ENCODE data around the gene CRNN.

The CRNN gene

GRCh38 chr1:152415454-152416227 is 1.6 kb upstream of the CRNN start:
- Histone ChIP-seq H3K4me2 (ENCODE audit: low read length) (no peak overlapping the region), H3K4me1 (ENCODE audit: control insufficient read depth, insufficient read depth, low read length) (no peaks in the 10 kb centered on the region), H3K9ac (ENCODE audit: low read depth, low read length) (no peak overlapping the region), H3K27me3 (ENCODE audit: control insufficient read depth, insufficient read depth, low read length) (peaks cover 19% of the 10 kb centered on the region), H3K4me3 (ENCODE audit: low read length) (no peak overlapping the region), H3K36me3 (ENCODE audit: insufficient read depth, low read length) (no peaks in the 10 kb centered on the region), H3K9me3 (replicated peaks; ENCODE audit: low read length) (no peaks in the 10 kb centered on the region)

GRCh38 chr1:152412756-152413155 is 1.3 kb downstream of the CRNN start:
- Histone ChIP-seq H3K9me3 (replicated peaks; ENCODE audit: low read length) (no peaks in the 10 kb centered on the region), H3K4me2 (ENCODE audit: low read length) (no peak overlapping the region), H3K27me3 (ENCODE audit: control insufficient read depth, insufficient read depth, low read length) (peaks cover 16% of the 10 kb centered on the region), H3K9ac (ENCODE audit: low read depth, low read length) (no peak overlapping the region), H3K4me1 (ENCODE audit: control insufficient read depth, insufficient read depth, low read length) (no peaks in the 10 kb centered on the region), H3K36me3 (ENCODE audit: insufficient read depth, low read length) (no peaks in the 10 kb centered on the region), H3K4me3 (ENCODE audit: low read length) (no peak overlapping the region)

GRCh38 chr1:152411134-152411533 is 2.9 kb downstream of the CRNN start:
- no peaks in the 10 kb centered on the region for H3K36me3 ChIP-seq (ENCODE audit: insufficient read depth, low read length)
- no peak overlapping the region for H3K4me2 ChIP-seq (ENCODE audit: low read length)
- H3K4me3 ChIP-seq (ENCODE audit: low read length), result no peak overlapping the region
- H3K4me1 ChIP-seq (ENCODE audit: control insufficient read depth, insufficient read depth, low read length), result no peaks in the 10 kb centered on the region
- H3K27me3 ChIP-seq (ENCODE audit: control insufficient read depth, insufficient read depth, low read length), result peaks cover 19% of the 10 kb centered on the region
- H3K9ac ChIP-seq (ENCODE audit: low read depth, low read length), result no peak overlapping the region
- H3K9me3 ChIP-seq (replicated peaks; ENCODE audit: low read length), result no peaks in the 10 kb centered on the region

- no peak overlapping the region for H3K4me2 ChIP-seq (ENCODE audit: low read length)
- no peak overlapping the region for H3K4me3 ChIP-seq (ENCODE audit: low read length)
- H3K27me3 ChIP-seq (ENCODE audit: control insufficient read depth, insufficient read depth, low read length), result peaks cover 17% of the 10 kb centered on the region
- H3K4me1 ChIP-seq (ENCODE audit: control insufficient read depth, insufficient read depth, low read length), result no peaks in the 10 kb centered on the region
- no peak overlapping the region for H3K9ac ChIP-seq (ENCODE audit: low read depth, low read length)
- no peaks in the 10 kb centered on the region for H3K36me3 ChIP-seq (ENCODE audit: insufficient read depth, low read length)
- H3K9me3 ChIP-seq (replicated peaks; ENCODE audit: low read length), result no peaks in the 10 kb centered on the region
Measured at GRCh38 chr1:152410599-152410998, 3.5 kb downstream of the CRNN start.

GRCh38 chr1:152410028-152410427 is 4.0 kb downstream of the CRNN start:
- H3K4me1 ChIP-seq (ENCODE audit: control insufficient read depth, insufficient read depth, low read length), result no peaks in the 10 kb centered on the region
- no peaks in the 10 kb centered on the region for H3K9me3 ChIP-seq (replicated peaks; ENCODE audit: low read length)
- H3K9ac ChIP-seq (ENCODE audit: low read depth, low read length), result no peak overlapping the region
- no peaks in the 10 kb centered on the region for H3K36me3 ChIP-seq (ENCODE audit: insufficient read depth, low read length)
- no peak overlapping the region for H3K4me3 ChIP-seq (ENCODE audit: low read length)
- H3K4me2 ChIP-seq (ENCODE audit: low read length), result no peak overlapping the region
- H3K27me3 ChIP-seq (ENCODE audit: control insufficient read depth, insufficient read depth, low read length), result peaks cover 17% of the 10 kb centered on the region

- no peak overlapping the region for H3K9ac ChIP-seq (ENCODE audit: low read depth, low read length)
- no peaks in the 10 kb centered on the region for H3K4me1 ChIP-seq (ENCODE audit: control insufficient read depth, insufficient read depth, low read length)
- H3K9me3 ChIP-seq (replicated peaks; ENCODE audit: low read length), result no peaks in the 10 kb centered on the region
- H3K36me3 ChIP-seq (ENCODE audit: insufficient read depth, low read length), result no peaks in the 10 kb centered on the region
- peaks cover 17% of the 10 kb centered on the region for H3K27me3 ChIP-seq (ENCODE audit: control insufficient read depth, insufficient read depth, low read length)
- H3K4me2 ChIP-seq (ENCODE audit: low read length), result no peak overlapping the region
- H3K4me3 ChIP-seq (ENCODE audit: low read length), result no peak overlapping the region
Measured at GRCh38 chr1:152408664-152409063, 5.4 kb downstream of the CRNN start.

- Histone ChIP-seq H3K4me2 (ENCODE audit: low read length) (no peak overlapping the region), H3K9me3 (replicated peaks; ENCODE audit: low read length) (no peaks in the 10 kb centered on the region), H3K9ac (ENCODE audit: low read depth, low read length) (no peak overlapping the region), H3K27me3 (ENCODE audit: control insufficient read depth, insufficient read depth, low read length) (no peaks in the 10 kb centered on the region), H3K36me3 (ENCODE audit: insufficient read depth, low read length) (no peaks in the 10 kb centered on the region), H3K4me1 (ENCODE audit: control insufficient read depth, insufficient read depth, low read length) (no peaks in the 10 kb centered on the region), H3K4me3 (ENCODE audit: low read length) (no peak overlapping the region)
Measured at GRCh38 chr1:152398812-152399698, 15.0 kb downstream of the CRNN start.

- no peaks in the 10 kb centered on the region for H3K4me1 ChIP-seq (ENCODE audit: control insufficient read depth, insufficient read depth, low read length)
- H3K36me3 ChIP-seq (ENCODE audit: insufficient read depth, low read length), result no peaks in the 10 kb centered on the region
- no peak overlapping the region for H3K9ac ChIP-seq (ENCODE audit: low read depth, low read length)
Measured at GRCh38 chr1:152397474-152397873, 16.6 kb downstream of the CRNN start.

GRCh38 chr1:152394151-152394550 is 19.9 kb downstream of the CRNN start:
- H3K4me3 ChIP-seq (ENCODE audit: low read length), result no peak overlapping the region
- H3K27me3 ChIP-seq (ENCODE audit: control insufficient read depth, insufficient read depth, low read length), result no peaks in the 10 kb centered on the region
- H3K9ac ChIP-seq (ENCODE audit: low read depth, low read length), result no peak overlapping the region
- H3K36me3 ChIP-seq (ENCODE audit: insufficient read depth, low read length), result no peaks in the 10 kb centered on the region
- H3K9me3 ChIP-seq (replicated peaks; ENCODE audit: low read length), result no peaks in the 10 kb centered on the region
- no peak overlapping the region for H3K4me2 ChIP-seq (ENCODE audit: low read length)
- H3K4me1 ChIP-seq (ENCODE audit: control insufficient read depth, insufficient read depth, low read length), result no peaks in the 10 kb centered on the region

More at GRCh38 chr1:152397474-152397873, 16.6 kb downstream of the CRNN start:
- Histone ChIP-seq H3K4me3 (ENCODE audit: low read length) (no peak overlapping the region), H3K4me2 (ENCODE audit: low read length) (no peak overlapping the region), H3K9me3 (replicated peaks; ENCODE audit: low read length) (no peaks in the 10 kb centered on the region), H3K27me3 (ENCODE audit: control insufficient read depth, insufficient read depth, low read length) (no peaks in the 10 kb centered on the region)

- Histone ChIP-seq H3K4me1 (ENCODE audit: control insufficient read depth, insufficient read depth, low read length) (no peaks in the 10 kb centered on the region), H3K36me3 (ENCODE audit: insufficient read depth, low read length) (no peaks in the 10 kb centered on the region), H3K9ac (ENCODE audit: low read depth, low read length) (no peak overlapping the region), H3K4me2 (ENCODE audit: low read length) (no peak overlapping the region), H3K9me3 (replicated peaks; ENCODE audit: low read length) (no peaks in the 10 kb centered on the region), H3K27me3 (ENCODE audit: control insufficient read depth, insufficient read depth, low read length) (no peaks in the 10 kb centered on the region), H3K4me3 (ENCODE audit: low read length) (no peak overlapping the region)
Measured at GRCh38 chr1:152392909-152393308, 21.2 kb downstream of the CRNN start.

- Histone ChIP-seq H3K36me3 (ENCODE audit: insufficient read depth, low read length) (no peaks in the 10 kb centered on the region), H3K9me3 (replicated peaks; ENCODE audit: low read length) (no peaks in the 10 kb centered on the region), H3K9ac (ENCODE audit: low read depth, low read length) (no peak overlapping the region), H3K27me3 (ENCODE audit: control insufficient read depth, insufficient read depth, low read length) (no peaks in the 10 kb centered on the region), H3K4me1 (ENCODE audit: control insufficient read depth, insufficient read depth, low read length) (no peaks in the 10 kb centered on the region), H3K4me3 (ENCODE audit: low read length) (no peak overlapping the region), H3K4me2 (ENCODE audit: low read length) (no peak overlapping the region)
Measured at GRCh38 chr1:152388889-152389288, 25.2 kb downstream of the CRNN start.
